ENCODE data around the gene IFNA17. TPM values are rescaled to one million over a fixed set of nuclear protein-coding genes. Genes with fewer than 3 reads are reported as not detected.
"Not testable (repeated sequence)": the region's sequence is repeated elsewhere in the genome, so short reads cannot be mapped to it uniquely, and the experiment has no call there.

Gene IFNA17
- total and polyA plus RNA-seq, 4 donors, result not detected

DNA sequence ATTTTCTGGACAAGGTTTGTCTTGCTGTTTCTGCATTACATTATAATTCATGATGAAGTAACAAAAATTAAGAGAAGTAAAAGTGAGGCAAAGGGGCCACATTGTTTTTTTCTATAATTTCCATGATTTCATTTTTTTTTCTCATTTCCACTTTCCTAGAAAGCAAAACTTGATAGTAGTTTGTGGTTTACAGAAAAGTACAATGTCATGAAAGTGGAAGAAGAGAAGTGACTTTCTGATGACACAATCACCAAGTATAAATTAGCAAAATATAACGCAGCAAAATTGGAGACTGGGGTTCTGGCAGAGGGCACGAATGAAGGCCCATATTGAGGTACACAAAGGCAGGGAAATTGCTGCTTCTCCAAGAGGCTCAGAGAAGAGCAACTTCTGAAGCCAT, 16.8 kb upstream of the IFNA17 start:
- no peak for DNase-seq
- WGBS, 2 donors, result 39 to 43% methylated on average over 2 of the region's 2 CpGs
- no peaks in the 10 kb centered on the region for H3K9me3 ChIP-seq (ENCODE audit: control insufficient read depth in 4 of 4, insufficient read depth in 3 of 4, low read length in 3 of 4)
- no peaks in the 10 kb centered on the region for H3K27me3 ChIP-seq (ENCODE audit: control insufficient read depth in 3 of 3, insufficient read depth in 3 of 3, low read length in 2 of 3)
- no peaks in the 10 kb centered on the region for H3K4me1 ChIP-seq (ENCODE audit: control insufficient read depth in 5 of 5, insufficient read depth in 5 of 5, low read length in 5 of 5)
- TF ChIP-seq, protein P1, sequence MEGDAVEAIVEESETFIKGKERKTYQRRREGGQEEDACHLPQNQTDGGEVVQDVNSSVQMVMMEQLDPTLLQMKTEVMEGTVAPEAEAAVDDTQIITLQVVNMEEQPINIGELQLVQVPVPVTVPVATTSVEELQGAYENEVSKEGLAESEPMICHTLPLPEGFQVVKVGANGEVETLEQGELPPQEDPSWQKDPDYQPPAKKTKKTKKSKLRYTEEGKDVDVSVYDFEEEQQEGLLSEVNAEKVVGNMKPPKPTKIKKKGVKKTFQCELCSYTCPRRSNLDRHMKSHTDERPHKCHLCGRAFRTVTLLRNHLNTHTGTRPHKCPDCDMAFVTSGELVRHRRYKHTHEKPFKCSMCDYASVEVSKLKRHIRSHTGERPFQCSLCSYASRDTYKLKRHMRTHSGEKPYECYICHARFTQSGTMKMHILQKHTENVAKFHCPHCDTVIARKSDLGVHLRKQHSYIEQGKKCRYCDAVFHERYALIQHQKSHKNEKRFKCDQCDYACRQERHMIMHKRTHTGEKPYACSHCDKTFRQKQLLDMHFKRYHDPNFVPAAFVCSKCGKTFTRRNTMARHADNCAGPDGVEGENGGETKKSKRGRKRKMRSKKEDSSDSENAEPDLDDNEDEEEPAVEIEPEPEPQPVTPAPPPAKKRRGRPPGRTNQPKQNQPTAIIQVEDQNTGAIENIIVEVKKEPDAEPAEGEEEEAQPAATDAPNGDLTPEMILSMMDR (IDR thresholded peaks at IDR 0.05; ENCODE audit: control extremely low read depth, extremely low read depth), result no peak
- no peak overlapping the region for H3K4me3 ChIP-seq
- H3K27ac ChIP-seq (ENCODE audit: low read depth in 1 of 2, low read length in 1 of 2), result no peak overlapping the region
- no peak for ATAC-seq (ENCODE audit: insufficient read depth, low FRiP score)
- H3K36me3 ChIP-seq (ENCODE audit: control insufficient read depth in 4 of 4, insufficient read depth in 4 of 4, low read length in 4 of 4), result no peaks in the 10 kb centered on the region
- no peak overlapping the region for H3K9ac ChIP-seq (ENCODE audit: insufficient read depth in 1 of 2, low read length in 2 of 2)

DNA sequence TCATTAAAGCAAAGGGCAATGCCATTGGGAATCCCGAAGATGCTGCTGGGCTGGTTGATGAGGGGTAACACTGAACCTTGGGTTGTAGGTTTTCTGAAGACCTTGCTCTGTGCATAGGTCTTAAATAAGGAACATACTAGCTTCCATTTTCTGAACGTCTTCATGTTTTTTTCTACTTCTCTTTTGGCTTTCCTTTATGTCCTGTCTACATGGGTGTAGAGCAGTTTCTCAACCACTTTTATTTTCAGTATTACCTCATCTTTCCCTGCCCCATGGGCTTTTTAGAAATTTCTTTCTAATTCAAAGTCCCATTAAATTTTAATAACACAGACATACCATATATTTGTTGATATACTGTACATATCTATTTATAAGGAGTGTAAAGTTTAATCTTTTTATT, 11.9 kb upstream of the IFNA17 start, which contains the start of gene IFNA14:
Gene IFNA14, minus strand, starts transcription at position 95 of the 400 bp plus-strand sequence. Its CDS starts 70 bp downstream, at position 25.
- 54 to 78% methylated on average over 2 of the region's 2 CpGs for whole genome bisulfite sequencing, 2 donors
- DNase-seq (no peak), ATAC-seq (ENCODE audit: insufficient read depth, low FRiP score) (no peak)
- TF ChIP-seq, protein P1 (IDR thresholded peaks at IDR 0.05; ENCODE audit: control extremely low read depth, extremely low read depth), result no peak
- Histone ChIP-seq H3K36me3 (ENCODE audit: control insufficient read depth in 4 of 4, insufficient read depth in 4 of 4, low read length in 4 of 4) (no peaks in the 10 kb centered on the region), H3K4me3 (no peak within 1 kb of the TSS), H3K4me1 (ENCODE audit: control insufficient read depth in 5 of 5, insufficient read depth in 5 of 5, low read length in 5 of 5) (peaks cover 0 to 1% (median 0%) of the 10 kb centered on the region in 5 donors), H3K27ac (ENCODE audit: low read depth in 1 of 2, low read length in 1 of 2) (no peak within 1 kb of the TSS), H3K27me3 (ENCODE audit: control insufficient read depth in 3 of 3, insufficient read depth in 3 of 3, low read length in 2 of 3) (no peaks in the 10 kb centered on the region), H3K9me3 (ENCODE audit: control insufficient read depth in 4 of 4, insufficient read depth in 3 of 4, low read length in 3 of 4) (no peaks in the 10 kb centered on the region), H3K9ac (ENCODE audit: insufficient read depth in 1 of 2, low read length in 2 of 2) (no peak within 1 kb of the TSS)

DNA sequence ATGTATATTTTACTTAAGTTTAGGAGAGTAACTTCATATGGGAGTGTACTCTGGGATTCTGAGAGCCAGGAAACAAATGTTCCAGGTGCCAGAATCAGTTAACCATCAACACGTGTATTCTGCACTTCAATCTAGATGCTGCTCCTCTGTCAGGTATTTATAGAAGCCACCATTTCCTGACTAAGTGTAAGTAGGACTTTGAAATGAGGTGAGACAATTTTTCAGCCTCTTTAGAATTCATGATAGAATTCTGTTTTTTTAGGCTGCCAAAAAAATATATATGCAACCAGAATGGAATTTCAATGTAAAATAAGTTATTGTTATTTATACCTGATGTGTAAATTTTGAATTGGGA, 8.3 kb upstream of the IFNA17 start:
- not testable (repeated sequence) for ATAC-seq (ENCODE audit: insufficient read depth, low FRiP score)

DNA sequence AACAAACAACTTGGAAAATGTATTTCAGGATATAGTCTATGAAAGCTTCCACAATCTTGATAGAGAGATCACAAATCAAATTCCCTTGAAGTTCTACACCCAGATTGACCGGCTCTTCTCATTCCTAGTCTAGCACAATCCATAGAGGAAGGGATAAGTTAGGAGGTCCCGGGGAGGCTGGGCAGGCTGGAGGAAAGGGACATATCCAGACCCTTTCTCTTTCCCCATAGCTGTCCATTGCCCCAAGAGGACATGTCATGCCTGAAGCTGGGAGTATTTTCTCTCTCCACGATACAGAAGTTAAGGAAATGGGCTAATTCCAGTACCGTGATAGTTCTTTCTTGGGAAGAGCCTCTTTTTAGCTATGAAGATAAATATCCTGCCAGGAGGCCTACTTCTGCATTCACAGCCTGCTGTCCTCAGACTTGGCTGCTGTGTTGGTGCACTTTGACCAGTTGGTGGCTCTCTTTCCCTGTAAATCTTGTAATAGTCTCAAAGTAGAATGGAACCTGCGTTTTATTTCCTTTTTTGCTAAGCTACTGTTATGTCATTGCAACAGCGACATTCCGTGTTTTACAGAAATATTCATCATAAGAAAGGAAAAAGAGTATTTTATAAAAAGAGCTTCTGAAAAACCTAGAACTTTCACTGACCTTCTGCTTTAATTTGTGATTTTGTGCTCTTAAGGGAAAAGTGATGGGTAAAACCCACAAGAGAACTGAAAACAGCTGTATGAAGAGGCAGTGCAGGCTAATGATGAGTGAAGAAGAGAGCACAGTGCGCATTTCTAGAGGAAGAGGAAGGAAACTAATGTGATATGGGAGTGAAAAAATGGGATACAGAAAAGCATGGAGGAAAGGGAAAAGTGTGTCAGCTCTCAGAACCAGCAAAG, 7.7 kb upstream of the IFNA17 start:
- H3K36me3 ChIP-seq (ENCODE audit: control insufficient read depth in 4 of 4, insufficient read depth in 4 of 4, low read length in 4 of 4); H3K27ac ChIP-seq (ENCODE audit: low read depth in 1 of 2, low read length in 1 of 2); H3K9ac ChIP-seq (ENCODE audit: insufficient read depth in 1 of 2, low read length in 2 of 2); H3K4me1 ChIP-seq (ENCODE audit: control insufficient read depth in 5 of 5, insufficient read depth in 5 of 5, low read length in 5 of 5); H3K4me3 ChIP-seq; H3K27me3 ChIP-seq (ENCODE audit: control insufficient read depth in 3 of 3, insufficient read depth in 3 of 3, low read length in 2 of 3); H3K9me3 ChIP-seq (ENCODE audit: control insufficient read depth in 4 of 4, insufficient read depth in 3 of 4, low read length in 3 of 4); ATAC-seq (ENCODE audit: insufficient read depth, low FRiP score): not testable (repeated sequence)
- DNase-seq, result peak; percentile 17 to 55 (median 50)
- TF ChIP-seq, protein P1 (IDR thresholded peaks at IDR 0.05; ENCODE audit: control extremely low read depth, extremely low read depth), result peak; percentile 34
- WGBS, 2 donors, result 26 to 31% methylated on average over 8 of the region's 8 CpGs

More for the DNA sequence above, 8.3 kb upstream of the IFNA17 start:
- 0 to 2% methylated on average over 1 of the region's 1 CpG for WGBS, 2 donors
- H3K4me1 ChIP-seq (ENCODE audit: control insufficient read depth in 5 of 5, insufficient read depth in 5 of 5, low read length in 5 of 5); H3K4me3 ChIP-seq; H3K27me3 ChIP-seq (ENCODE audit: control insufficient read depth in 3 of 3, insufficient read depth in 3 of 3, low read length in 2 of 3); H3K36me3 ChIP-seq (ENCODE audit: control insufficient read depth in 4 of 4, insufficient read depth in 4 of 4, low read length in 4 of 4); H3K9ac ChIP-seq (ENCODE audit: insufficient read depth in 1 of 2, low read length in 2 of 2); H3K27ac ChIP-seq (ENCODE audit: low read depth in 1 of 2, low read length in 1 of 2); H3K9me3 ChIP-seq (ENCODE audit: control insufficient read depth in 4 of 4, insufficient read depth in 3 of 4, low read length in 3 of 4); DNase-seq: not testable (repeated sequence)

Measured in lung (tissue), 12 donors.